HepG2 (cell line): ENCODE data around the gene FKBP14. TPM values are rescaled to one million over a fixed set of nuclear protein-coding genes. Genes with fewer than 3 reads are reported as not detected.

Experiments
- ARID2 ChIP-seq: sonication (generic); formaldehyde crosslinking; IDR thresholded peaks from 2 replicates; pipeline ENCODE4 v1.8.1; 2022; ENCODE audit warnings: mild to moderate bottlenecking, missing genetic modification reagents, borderline replicate concordance
- CREB1 ChIP-seq, 2 experiments: fragments of 450-650 bp in 1 of 2; IDR thresholded peaks; 2 replicates each; pipeline ENCODE4 v1.6.1; 2016 to 2017; ENCODE audit warnings: control low read depth in 1 of 2, mild to moderate bottlenecking in 1 of 2, missing compliant biosample characterization in 1 of 2, missing genetic modification characterization in 1 of 2
- HMG20B ChIP-seq: conservative IDR thresholded peaks from 2 replicates; pipeline ENCODE4 v1.6.1; 2016; ENCODE audit warnings: missing genetic modification reagents, missing compliant biosample characterization
- HOXA7 ChIP-seq: sonication (generic); formaldehyde crosslinking; IDR thresholded peaks from 2 replicates; pipeline ENCODE4 v1.8.1; 2022; ENCODE audit warnings: mild to moderate bottlenecking, missing genetic modification reagents, moderate library complexity
- KAT2B ChIP-seq: fragments of 150-350 bp; IDR thresholded peaks from 2 replicates; pipeline ENCODE4 v1.6.1; 2014; ENCODE audit warnings: low read depth, low read length, borderline replicate concordance
- KLF16 ChIP-seq, 2 experiments: sonication (generic) in 1 of 2; formaldehyde crosslinking in 1 of 2; IDR thresholded peaks; 2 replicates each; pipeline versions ENCODE4 v1.6.1 to v1.8.0; 2016 to 2023; ENCODE audit warnings: missing genetic modification reagents in 2 of 2, missing compliant biosample characterization in 1 of 2
- PHF20 ChIP-seq: sonication (generic); formaldehyde crosslinking; IDR thresholded peaks from 2 replicates; pipeline ENCODE4 v1.5.0; 2020; ENCODE audit warnings: mild to moderate bottlenecking, missing genetic modification reagents
- POLR2G ChIP-seq: fragments of 200-400 bp; formaldehyde crosslinking; IDR thresholded peaks from 2 replicates; pipeline ENCODE4 v1.6.1; 2018; ENCODE audit warnings: mild to moderate bottlenecking, low read depth, low read length, moderate library complexity
- RELA ChIP-seq: sonication (generic); formaldehyde crosslinking; IDR thresholded peaks from 2 replicates; pipeline ENCODE4 v1.4.0; 2020; ENCODE audit warnings: missing genetic modification reagents
- RFX3 ChIP-seq: IDR thresholded peaks from 2 replicates; pipeline ENCODE4 v1.6.1; 2016; ENCODE audit warnings: missing biosample characterization, missing genetic modification reagents
- SIN3A ChIP-seq: IDR thresholded peaks from 2 replicates; pipeline ENCODE4 v1.6.1; 2011; ENCODE audit warnings: low read depth, mild to moderate bottlenecking, control low read depth, low read length, borderline replicate concordance
- TCF7 ChIP-seq: sonication (generic); IDR thresholded peaks from 2 replicates; pipeline ENCODE4 v1.6.1; 2016; ENCODE audit warnings: antibody characterized with exemption, low read depth
- XBP1 ChIP-seq: sonication (generic); formaldehyde crosslinking; IDR thresholded peaks from 2 replicates; pipeline ENCODE4 v1.5.0; 2020; ENCODE audit warnings: missing genetic modification reagents
- YY1 ChIP-seq: IDR thresholded peaks from 2 replicates; pipeline ENCODE4 v1.6.1; 2011; ENCODE audit warnings: low read length, low read depth, moderate library complexity, mild to moderate bottlenecking; ENCODE audit not compliant: insufficient read depth, insufficient replicate concordance
- ZFYVE20 ChIP-seq: sonication (generic); formaldehyde crosslinking; IDR thresholded peaks from 2 replicates; pipeline ENCODE4 v1.8.0; 2023; ENCODE audit warnings: low read depth, mild to moderate bottlenecking, moderate library complexity, missing genetic modification reagents, borderline replicate concordance
- ZNF431 ChIP-seq: sonication (generic); formaldehyde crosslinking; IDR thresholded peaks from 2 replicates; pipeline ENCODE4 v1.9.0; 2022; ENCODE audit warnings: missing genetic modification reagents, low read depth, mild to moderate bottlenecking, borderline replicate concordance
- ZNF678 ChIP-seq: sonication (generic); formaldehyde crosslinking; IDR thresholded peaks from 2 replicates; pipeline ENCODE4 v1.4.0; 2020; ENCODE audit warnings: mild to moderate bottlenecking, missing genetic modification reagents
- ZSCAN25 ChIP-seq: sonication (generic); formaldehyde crosslinking; IDR thresholded peaks from 2 replicates; pipeline ENCODE4 v1.8.0; 2022; ENCODE audit warnings: mild to moderate bottlenecking, missing genetic modification reagents
- polyA plus RNA-seq, 8 experiments: library from polyadenylated mRNA; depleted of rRNA in 3 of 8; stranded (reverse) in 7 of 8; unstranded in 1 of 8; fragments of >200 nt; fragmentation: Illumina TruSeq in 4 of 8; extraction: Trizol in 4 of 8; gene quantifications; 2 replicates each; pipeline versions ENCODE4 v1.2.1 to v1.2.3, GENCODE V29; 2011 to 2016; ENCODE audit warnings: low read depth in 4 of 8, missing spikeins in 1 of 8, mixed read lengths in 1 of 8; ENCODE audit not compliant: insufficient read depth in 1 of 8
- total RNA-seq, 5 experiments: library from RNA; depleted of rRNA; stranded (reverse); fragments of >200 nt; fragmentation: Illumina TruSeq; extraction: Trizol; gene quantifications; 2 replicates each; pipeline ENCODE4 v1.2.3, GENCODE V29; 2016; ENCODE audit warnings: low read depth in 1 of 5
- TF ChIP-seq, protein P1 (sequence below): sonication (generic); formaldehyde crosslinking; IDR thresholded peaks from 2 replicates; pipeline ENCODE4 v1.4.0; 2020; ENCODE audit warnings: missing genetic modification reagents
- TF ChIP-seq, protein P2 (sequence below): sonication (generic); formaldehyde crosslinking; IDR thresholded peaks from 2 replicates; pipeline ENCODE4 v1.9.0; 2021; ENCODE audit warnings: missing genetic modification reagents, mild to moderate bottlenecking, borderline replicate concordance
- TF ChIP-seq, protein P3 (sequence below): IDR thresholded peaks from 2 replicates; pipeline ENCODE4 v1.6.1; 2016; ENCODE audit warnings: missing genetic modification reagents, missing compliant biosample characterization
- TF ChIP-seq, protein P4 (sequence below): sonication (generic); formaldehyde crosslinking; IDR thresholded peaks from 2 replicates; pipeline ENCODE4 v1.4.0; 2020; ENCODE audit warnings: missing genetic modification reagents
- TF ChIP-seq, protein P5 (sequence below): sonication (generic); formaldehyde crosslinking; IDR thresholded peaks from 2 replicates; pipeline ENCODE4 v1.8.1; 2023; ENCODE audit warnings: missing genetic modification reagents, mild to moderate bottlenecking, borderline replicate concordance

The FKBP14 gene
- total and polyA plus RNA-seq, 2 of the 13 experiments (the other 11 are each of a cell fraction or from before 2014, with no cell fraction given) = 20.0 to 32.3 TPM

DNA sequence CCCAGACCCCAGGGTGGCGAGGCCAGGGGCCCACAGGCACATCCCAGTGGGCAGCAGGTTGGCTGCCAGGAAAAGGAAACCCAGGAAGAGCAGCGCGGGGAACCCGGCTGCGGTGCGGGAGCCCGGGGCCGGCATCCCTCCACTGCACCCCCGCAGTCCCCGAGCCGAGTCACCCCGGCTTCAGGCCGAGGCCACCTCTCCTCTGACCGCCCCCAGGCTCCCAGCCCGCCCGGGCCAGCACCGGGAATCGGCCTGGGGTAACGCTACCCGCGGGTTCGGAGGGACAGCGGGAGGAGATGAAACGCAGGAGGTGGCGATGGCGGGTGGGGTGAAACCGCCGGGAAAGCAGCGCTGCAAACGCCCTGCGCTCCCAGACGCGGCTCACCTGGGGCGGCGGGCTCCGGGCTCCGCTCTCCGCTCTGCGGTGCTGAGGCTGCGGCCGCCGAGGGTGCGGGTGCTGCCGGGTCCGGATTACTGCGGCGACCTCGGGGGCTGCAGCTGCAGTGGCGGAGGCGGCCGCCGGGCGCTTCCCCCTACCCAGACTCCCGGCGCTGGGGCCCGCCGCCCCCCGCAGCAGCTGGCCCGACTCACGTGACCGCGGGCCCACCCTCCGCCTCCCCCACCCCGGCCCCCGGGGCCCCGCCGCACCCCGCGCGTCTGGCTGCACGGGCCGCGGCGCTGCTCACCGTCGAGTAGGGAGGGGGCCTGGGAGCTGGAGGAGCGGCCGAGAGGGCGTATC, 37.1 kb downstream of the FKBP14 start, which contains the start of gene SCRN1 (continued):
- TF ChIP-seq, protein P1, sequence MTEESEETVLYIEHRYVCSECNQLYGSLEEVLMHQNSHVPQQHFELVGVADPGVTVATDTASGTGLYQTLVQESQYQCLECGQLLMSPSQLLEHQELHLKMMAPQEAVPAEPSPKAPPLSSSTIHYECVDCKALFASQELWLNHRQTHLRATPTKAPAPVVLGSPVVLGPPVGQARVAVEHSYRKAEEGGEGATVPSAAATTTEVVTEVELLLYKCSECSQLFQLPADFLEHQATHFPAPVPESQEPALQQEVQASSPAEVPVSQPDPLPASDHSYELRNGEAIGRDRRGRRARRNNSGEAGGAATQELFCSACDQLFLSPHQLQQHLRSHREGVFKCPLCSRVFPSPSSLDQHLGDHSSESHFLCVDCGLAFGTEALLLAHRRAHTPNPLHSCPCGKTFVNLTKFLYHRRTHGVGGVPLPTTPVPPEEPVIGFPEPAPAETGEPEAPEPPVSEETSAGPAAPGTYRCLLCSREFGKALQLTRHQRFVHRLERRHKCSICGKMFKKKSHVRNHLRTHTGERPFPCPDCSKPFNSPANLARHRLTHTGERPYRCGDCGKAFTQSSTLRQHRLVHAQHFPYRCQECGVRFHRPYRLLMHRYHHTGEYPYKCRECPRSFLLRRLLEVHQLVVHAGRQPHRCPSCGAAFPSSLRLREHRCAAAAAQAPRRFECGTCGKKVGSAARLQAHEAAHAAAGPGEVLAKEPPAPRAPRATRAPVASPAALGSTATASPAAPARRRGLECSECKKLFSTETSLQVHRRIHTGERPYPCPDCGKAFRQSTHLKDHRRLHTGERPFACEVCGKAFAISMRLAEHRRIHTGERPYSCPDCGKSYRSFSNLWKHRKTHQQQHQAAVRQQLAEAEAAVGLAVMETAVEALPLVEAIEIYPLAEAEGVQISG (CRISPR knock-in tag) = peak; percentile 24; the same call in 1 of the 2 replicates
- TF ChIP-seq ZFYVE20 (no peak), YY1 (no peak), ZSCAN25 (CRISPR knock-in tag) (peak; percentile 14; the same call in 1 of the 2 replicates), ZNF678 (no peak), ARID2 (CRISPR knock-in tag) (0 out of 2 replicates have a peak, but pooled peaks have one; percentile 2), POLR2G (no peak), ZNF431 (no peak), PHF20 (CRISPR knock-in tag) (peak; percentile 30; the same call in 1 of the 2 replicates), HOXA7 (CRISPR knock-in tag) (no peak), KLF16 (CRISPR knock-in tag; IDR thresholded peaks at IDR 0.05) (peak in 1 of 2 experiments; percentile 39; a peak in 1 of 4 replicates), RELA (CRISPR knock-in tag) (no peak), XBP1 (CRISPR knock-in tag) (no peak), RFX3 (no peak), SIN3A (0 out of 2 replicates have a peak, but pooled peaks have one; percentile 8), TCF7 (no peak), KAT2B (no peak), HMG20B (CRISPR knock-in tag) (no peak), CREB1 (IDR thresholded peaks at IDR 0.05) (no peak), CREB1 (CRISPR knock-in tag; IDR thresholded peaks at IDR 0.05) (no peak)
- TF ChIP-seq, protein P2, sequence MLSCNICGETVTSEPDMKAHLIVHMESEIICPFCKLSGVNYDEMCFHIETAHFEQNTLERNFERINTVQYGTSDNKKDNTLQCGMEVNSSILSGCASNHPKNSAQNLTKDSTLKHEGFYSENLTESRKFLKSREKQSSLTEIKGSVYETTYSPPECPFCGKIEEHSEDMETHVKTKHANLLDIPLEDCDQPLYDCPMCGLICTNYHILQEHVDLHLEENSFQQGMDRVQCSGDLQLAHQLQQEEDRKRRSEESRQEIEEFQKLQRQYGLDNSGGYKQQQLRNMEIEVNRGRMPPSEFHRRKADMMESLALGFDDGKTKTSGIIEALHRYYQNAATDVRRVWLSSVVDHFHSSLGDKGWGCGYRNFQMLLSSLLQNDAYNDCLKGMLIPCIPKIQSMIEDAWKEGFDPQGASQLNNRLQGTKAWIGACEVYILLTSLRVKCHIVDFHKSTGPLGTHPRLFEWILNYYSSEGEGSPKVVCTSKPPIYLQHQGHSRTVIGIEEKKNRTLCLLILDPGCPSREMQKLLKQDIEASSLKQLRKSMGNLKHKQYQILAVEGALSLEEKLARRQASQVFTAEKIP = no peak
- TF ChIP-seq, protein P3, sequence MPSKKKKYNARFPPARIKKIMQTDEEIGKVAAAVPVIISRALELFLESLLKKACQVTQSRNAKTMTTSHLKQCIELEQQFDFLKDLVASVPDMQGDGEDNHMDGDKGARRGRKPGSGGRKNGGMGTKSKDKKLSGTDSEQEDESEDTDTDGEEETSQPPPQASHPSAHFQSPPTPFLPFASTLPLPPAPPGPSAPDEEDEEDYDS = no peak
- TF ChIP-seq, protein P4, sequence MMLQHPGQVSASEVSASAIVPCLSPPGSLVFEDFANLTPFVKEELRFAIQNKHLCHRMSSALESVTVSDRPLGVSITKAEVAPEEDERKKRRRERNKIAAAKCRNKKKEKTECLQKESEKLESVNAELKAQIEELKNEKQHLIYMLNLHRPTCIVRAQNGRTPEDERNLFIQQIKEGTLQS = no peak
- TF ChIP-seq, protein P5, sequence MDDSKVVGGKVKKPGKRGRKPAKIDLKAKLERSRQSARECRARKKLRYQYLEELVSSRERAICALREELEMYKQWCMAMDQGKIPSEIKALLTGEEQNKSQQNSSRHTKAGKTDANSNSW = no peak
